GM18867 (cell line): Measurements from ENCODE around the gene SNRPA.
"Not testable (repeated sequence)": the region's sequence is repeated elsewhere in the genome, so short reads cannot be mapped to it uniquely, and the experiment has no call there.

Experiments
- ATAC-seq: cut with Tn5 transposase; IDR thresholded peaks from one replicate; pipeline ENCODE4 v1.9.1; 2021; ENCODE audit warnings: mild to moderate bottlenecking, moderate library complexity; ENCODE audit not compliant: unreplicated experiment

Gene SNRPA

GRCh38 chr19:40811478-40812341 is 60.7 kb downstream of the SNRPA start:
- ATAC-seq: no peak

GRCh38 chr19:40812571-40812970 is 61.6 kb downstream of the SNRPA start:
- ATAC-seq: not testable (repeated sequence)

- ATAC-seq: no peak
Measured at GRCh38 chr19:40813182-40813581, 62.2 kb downstream of the SNRPA start.
